T-helper 9 cell (primary cell): ENCODE data around the gene WWOX.

ENCODE experiments used
- DNase-seq: peaks from one replicate; pipeline ENCODE4 v3.0.0-alpha.2; 2020

Gene WWOX

DNA sequence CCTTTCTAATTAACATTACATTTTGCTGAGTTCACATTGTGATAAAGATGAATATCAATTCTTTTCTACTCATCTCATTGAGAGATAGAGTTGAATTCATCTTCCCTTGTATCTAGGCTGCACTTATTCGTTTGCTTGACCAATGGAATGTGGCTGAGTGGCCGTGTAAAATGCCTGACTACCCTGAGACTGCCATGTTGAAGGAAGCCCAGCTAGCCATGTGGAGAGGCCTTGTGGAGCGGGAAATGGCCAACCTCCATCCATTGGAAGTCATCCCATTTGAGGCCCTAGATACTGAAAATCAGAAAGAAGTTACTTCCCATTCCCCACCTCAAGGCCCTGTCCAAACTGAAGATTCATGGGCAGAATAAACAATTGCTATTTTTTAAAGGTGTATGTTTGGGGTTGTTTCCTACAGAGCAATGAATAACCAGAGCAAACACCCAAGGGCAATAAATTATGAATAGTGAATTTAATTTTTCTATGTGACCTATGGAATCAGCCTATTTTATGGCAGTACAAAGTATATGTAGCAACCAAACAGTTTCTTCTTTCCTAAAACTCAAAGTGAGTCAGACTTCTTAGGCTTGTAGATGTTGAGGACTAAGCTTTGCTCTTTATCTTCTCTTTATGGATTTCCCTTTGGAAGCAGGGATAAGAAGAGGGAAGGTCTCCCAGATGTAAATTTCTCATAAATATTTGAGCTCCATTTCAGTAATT lies 956.0 kb downstream of the WWOX start:
- DNase-seq: no peak

DNA sequence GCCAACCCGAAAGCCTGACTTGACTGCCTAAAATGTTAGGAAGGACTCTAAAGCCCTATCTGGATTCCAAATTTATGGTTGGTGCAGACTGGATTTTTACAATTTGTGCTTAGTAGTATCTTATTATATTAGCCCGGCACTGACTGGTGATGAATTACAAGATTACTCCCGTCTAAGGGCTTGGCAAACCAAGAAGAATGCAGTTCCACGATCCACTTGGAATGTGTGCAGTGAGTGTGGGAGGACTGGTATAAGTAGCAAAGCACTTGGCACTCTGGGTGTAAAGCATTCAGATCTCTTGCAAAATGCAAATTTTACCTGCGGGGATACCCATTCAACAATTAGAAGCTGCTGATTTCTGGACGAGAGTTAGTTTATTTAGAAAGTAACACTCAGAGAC lies 961.7 kb downstream of the WWOX start:
- no peak for DNase-seq

DNA sequence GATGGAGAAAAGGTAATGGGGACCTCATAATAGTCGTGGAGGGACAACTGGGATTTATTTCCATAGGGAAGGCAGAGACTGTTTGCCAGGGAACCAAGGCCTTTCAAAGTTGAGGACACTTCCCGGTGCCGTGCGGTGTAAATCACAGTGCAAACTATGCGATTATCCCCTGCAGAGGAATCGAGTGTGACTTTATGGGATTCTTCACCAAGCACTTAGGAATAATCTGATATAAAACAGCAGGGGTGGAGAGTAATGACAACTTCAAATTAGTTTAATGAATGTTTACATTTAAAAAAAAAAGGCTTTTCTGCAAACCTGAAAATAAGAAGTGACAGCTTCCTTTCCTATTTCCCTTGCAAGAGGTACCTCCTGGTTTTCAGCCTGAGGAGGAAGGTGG lies 962.9 kb downstream of the WWOX start:
- no peak for DNase-seq

DNA sequence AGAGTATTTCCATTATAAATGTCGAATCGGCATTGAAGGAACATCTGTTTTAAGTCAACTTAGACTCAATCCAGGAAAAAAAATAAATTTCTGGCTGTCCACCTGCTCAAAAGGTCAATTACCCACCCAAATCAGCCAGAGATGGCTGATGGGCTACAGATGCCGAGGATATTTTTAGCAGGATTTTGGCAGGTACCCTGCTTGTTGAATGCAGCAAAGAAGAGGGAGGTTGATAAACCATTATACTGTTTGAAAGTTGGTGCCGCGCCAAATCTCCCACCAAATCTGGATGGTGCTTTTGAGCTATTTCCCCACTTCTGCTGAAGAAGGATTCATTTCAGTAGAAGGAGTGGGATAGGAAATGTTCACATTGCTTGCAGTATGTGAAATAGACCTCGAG lies 963.4 kb downstream of the WWOX start:
- no peak for DNase-seq

DNA sequence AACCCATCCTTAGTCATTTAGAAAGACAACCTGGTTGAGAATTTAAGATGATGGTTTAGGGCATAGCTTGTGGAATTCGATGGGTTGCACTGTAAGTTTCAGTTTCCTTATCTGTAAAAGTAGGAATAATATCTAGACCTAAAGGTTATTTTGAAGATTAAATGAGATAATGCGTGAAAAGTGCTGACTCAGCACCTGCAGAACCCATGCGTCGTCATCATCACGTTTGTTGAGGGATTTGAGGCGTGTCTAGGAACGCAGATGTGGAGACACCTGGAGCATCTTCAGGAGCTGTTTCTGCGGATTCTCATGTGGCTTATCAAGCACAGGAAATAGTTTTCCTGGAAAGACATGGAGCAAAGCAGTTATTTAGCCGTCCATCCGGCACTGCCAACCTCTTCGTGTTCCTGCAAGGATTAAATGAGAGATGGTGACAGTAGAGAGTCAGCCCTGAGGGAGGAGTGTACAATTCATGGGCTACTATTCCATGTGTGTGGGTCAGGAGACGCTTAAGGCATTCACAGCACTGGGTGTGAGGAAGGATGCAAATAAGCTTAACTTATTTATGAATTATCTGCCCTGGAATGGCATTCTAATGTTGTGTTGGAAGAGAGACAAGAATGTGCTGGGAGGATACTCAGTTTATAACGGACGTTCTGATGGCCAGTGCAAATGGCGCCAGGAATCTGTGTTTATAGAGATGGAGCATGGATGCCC lies 965.0 kb downstream of the WWOX start:
- no peak for DNase-seq

DNA sequence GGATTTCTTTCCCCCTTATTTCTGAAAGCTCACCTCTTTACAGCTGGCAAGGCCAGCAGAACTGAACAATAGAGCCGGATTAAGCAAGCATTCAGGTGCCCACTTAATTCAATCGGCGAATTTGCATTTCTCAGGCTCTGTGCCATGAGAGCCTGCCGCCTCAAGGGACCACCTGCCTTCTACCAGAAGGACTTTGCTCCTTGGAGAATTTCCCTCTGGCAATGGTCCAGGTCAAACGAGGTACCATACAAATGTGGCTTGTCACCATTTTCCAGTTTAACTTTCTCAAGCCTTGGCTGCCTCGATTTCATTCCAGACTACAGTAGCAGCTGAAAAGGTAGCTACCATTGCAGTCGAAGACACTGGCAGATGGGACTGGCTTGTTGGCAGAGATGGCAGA lies 967.1 kb downstream of the WWOX start:
- no peak for DNase-seq

DNA sequence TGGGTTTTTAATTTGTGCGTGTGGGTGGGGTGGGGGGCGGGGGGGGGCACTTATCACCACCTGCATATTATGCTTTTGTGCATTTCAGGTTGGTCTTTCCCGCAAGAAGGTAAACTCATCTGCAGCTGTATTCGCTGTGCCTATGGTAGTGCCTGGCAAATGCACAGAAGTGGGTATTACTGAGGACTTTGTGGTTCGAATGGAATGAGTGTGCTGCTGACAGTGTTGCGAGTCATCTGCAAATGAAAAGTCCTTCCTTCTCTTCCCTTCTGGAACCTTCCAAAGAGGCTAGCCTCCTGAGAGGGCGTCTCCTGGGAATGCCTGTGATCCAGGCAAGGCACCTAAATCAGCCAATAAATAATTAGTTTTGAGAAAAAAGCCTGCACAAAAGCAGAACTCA lies 968.1 kb downstream of the WWOX start:
- DNase-seq: no peak

DNA sequence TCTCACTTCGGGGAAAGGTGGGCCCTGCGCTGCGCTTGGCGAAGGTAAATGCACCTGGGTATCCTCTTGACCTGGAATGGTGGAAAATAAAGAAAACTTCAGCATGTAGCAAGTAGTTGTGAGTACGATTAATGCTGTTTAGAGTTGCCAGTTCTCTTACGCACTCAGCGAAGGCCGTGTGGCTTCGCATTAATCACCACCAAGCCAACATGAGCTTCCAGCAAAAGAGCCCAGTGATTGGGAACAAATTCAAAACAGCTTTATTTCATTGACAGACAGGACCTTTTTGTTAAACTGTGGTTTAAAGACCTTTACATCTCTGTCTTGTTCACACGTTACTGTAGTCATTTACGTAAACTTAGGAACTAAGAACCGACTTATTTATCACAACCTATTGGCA lies 969.7 kb downstream of the WWOX start:
- no peak for DNase-seq

DNA sequence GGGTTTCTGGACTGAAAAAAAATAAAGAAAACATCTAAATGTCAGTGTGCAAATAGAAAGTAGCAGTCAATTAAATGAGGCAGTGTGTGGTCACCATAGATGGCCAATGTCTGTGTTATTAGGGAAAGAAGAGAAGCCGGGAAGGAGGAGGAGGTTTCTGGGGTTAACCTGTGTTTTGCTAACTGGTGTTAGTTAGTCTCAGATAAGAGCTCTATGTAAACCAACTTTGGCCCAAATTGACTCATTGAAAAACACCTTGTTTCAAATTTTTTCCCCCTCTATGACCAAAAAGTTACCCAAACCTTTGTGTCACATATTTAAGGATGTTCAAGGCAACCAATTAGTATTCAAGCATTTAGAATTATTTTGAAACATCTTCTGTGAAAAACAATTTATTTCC lies 970.2 kb downstream of the WWOX start:
- no peak for DNase-seq

DNA sequence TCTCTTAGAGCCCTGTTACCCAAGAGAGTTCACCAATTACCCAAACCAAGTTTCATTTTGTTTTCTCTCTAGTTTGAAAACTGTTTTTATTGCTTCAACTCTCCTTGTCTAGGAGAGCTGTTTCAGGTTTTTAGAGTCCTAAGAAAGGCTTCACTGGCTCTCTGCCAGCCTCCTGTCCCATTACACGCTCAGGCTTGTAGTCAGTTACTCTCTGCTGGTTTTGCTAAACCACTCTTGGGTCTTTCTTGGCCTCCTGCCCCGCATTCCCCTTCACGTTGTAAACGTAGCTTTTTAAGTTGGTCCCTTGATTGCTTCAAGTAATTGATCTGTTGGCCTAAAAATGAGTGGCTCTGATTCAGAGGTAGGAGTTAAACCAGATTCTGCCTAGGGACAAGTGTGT lies 972.0 kb downstream of the WWOX start:
- no peak for DNase-seq

DNA sequence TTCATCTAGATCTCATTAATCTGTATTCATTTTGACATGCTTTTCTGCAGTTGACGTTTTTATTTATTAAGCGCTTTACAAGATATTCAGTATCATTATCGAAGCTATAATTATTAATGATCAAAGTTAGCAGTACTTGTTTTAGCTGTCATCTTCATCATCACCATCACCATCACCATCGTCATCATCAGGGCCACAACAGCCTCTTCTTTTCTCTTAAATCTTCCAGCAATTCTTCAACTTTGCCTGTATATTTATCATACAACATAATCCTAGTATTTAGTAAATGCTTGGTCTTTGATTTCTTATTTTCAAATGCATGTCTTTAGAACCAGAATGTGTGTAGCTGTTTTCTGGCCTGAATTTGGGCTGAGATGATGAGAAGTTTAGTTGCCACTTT lies 973.1 kb downstream of the WWOX start:
- DNase-seq: no peak

DNA sequence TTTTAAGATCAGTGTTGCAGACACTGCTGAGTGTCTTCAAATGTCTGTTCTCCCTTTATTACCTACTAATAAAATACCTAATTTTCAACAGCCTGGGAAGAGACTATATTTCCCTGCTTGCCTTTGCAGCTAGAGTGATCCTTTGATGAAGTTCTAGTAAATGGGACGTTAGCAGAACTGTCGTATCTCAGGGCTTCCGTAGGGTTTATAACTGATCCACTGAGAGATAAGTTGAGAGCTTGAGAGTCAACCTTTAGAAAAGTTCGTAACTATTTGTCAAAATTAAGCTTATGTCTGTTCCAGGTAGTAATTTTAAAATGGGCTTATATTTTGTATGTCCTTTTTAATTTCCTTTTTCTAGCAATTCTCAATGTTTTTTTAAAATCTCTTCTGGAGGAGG lies 974.1 kb downstream of the WWOX start:
- DNase-seq: no peak

DNA sequence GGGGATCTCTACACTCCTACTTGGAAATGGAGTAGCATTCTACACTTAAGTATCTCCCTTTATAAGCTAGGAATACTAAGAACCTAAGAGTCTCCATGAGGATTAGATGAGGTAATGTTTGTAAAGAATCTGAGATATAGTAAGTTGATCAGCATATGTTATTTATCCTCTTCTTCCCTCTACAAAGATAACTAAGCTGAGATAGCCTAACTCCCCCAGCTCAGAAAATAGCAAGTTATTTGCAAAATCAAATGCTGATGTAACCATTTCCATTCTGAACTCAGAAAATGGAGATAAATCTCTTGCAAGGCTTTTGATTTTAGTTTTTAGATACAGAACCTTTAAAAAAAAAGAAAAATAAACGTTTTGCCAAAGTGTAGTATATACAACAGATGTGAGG lies 975.1 kb downstream of the WWOX start:
- no peak for DNase-seq

DNA sequence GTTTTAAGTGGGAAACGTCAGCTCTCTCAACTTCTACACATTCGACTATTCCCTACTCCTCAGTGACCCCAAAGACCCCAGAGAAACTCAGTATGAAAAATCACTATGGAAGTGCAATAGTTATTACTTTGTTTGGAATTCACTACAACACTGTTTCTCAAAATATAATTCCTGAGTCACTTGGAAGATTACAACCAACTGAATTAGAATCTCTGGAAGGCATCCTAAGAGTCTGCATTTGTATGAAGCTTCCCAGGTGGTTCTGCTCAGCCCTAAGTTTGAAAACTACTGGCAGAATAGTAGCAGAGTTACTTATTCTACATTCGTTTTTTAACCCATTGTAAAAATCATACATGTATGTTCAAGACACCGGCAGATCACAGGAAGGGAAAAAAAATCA lies 975.5 kb downstream of the WWOX start:
- DNase-seq: no peak

DNA sequence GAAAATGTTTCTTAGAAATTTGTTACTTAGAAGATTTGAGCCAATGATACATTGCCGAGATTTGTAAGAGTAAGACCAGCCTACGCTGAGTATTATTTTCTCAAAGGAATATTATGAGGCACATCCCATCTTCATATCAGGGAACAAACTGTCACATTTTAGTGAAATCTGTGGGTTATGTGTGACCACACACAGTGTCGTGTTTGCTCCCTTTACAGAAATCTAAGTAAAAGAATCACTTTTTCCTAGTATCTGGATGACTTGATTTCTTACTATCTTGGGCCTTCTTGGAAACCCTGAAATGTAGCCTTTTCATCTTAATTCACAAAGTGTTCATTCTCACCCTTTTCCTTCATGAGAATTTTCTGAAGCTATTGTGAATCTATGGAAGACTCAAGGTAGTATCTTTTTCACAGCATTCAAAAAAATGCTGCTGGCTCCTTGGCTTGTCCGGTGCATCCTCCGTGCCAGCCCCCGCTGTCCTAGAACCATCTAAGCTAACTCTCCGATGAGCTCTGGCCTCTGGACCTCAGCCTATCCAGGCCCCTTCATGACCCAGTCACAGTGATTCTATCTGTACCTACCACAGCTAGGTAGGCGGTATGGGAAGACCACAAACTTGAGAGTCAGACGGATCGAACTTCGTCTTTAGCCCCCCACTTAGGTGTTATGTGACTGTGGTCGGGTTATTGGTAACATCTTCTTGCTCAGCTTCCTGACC lies 976.8 kb downstream of the WWOX start:
- DNase-seq: no peak

DNA sequence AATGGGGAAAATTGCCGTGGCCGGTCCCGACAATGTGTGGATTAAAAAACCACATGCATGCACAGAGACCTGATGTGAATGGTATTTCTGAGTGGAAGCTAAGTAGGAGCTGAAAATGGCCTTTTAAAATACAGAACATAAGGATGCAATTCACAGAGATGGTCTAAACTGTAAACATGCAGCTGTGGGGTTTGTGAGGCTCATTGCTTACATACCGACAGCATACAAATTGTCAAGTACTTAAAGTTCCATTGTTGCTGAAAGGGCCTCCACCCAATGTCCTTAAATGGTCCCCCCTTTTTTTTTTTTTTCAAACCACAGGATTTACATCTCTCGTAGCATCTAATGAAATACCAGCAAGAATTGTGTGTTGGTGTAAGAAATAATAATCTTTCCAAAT lies 977.9 kb downstream of the WWOX start:
- DNase-seq: no peak

DNA sequence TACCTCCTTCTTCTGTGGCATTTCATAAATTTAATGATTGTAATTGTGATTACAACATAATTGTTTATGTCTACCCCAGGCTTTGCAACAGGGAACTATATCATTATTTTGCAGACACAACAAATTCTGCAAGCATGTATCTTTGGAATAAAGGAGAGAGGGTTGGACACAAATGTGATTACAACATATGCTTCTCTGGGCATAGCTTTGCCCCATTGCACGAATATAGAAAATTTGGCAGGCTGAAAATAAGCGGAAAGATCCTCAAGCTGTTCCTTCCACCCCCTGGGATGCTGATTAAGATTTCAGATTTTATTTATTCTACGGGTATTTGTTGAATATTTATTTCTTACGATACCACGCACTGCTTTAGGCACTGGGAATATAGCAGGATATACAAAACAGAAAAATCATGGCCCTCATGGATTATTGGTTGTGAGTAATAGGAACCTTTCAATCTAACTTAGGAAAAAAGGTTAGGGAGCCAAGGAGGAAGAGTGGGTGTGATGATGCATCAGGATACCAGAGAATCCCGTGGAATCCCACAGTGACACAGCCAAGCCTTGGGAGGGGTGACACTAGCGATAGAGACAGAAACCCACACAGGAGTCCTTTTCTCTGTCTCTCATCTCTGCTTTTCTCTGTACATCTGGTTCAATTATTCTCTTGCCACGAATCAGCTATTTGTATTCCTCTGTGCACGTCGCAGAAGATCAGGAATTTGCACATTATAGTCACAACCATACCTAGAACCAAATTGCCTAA lies 980.4 kb downstream of the WWOX start:
- DNase-seq: no peak

DNA sequence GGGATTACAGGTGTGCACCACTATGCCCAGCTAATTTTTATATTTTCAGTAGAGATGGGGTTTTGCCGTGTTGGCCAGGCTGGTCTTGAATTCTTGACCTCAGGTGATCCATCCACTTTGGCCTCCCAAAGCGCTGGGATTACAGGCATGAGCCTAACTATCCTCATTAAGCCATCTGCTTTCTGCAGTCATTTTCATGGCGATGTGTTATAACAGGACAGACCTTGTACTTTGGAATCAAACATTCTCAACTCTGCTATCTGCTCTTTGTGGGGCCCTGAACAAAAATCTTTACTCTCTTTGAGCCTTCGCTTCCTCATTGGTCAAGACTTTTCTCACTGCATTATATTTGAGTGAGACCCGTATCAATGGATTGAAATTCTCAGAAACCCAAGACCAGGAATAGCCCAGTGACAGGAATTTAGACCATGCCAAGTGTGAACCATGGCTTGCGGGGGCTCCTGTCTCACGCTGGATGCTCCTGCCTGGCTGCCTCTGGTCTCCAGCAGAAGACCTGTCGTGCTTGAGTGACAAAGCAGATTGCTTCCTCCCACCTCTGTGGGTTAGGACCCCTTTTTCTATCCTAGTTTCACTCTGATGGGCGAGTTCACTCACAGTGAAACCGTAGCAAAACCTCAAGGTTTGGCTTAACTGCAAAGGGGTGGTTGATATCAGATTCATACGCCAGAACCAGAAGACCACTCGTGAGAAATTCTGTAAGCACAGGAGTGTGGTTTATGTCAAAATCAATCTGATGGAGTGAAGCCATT lies 982.0 kb downstream of the WWOX start:
- no peak for DNase-seq

DNA sequence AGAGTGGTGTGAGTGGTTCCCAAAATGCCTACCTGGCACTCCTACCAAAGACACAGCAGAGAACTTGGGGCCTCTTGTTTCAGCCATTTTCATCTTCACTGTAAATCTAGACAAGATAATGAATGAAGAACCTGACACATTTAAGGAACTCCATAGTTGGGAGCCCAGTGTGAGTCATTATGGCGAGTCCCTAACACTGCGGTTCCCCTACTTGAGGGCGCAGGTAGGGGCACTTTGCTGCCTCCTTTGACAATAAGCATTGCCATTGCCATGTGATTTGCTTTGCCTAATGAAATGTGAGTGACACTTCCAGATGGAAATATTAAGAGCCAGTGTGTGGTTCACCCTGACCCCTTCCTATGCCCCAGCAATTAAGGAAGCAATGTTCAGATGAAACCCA lies 983.5 kb downstream of the WWOX start:
- no peak for DNase-seq

DNA sequence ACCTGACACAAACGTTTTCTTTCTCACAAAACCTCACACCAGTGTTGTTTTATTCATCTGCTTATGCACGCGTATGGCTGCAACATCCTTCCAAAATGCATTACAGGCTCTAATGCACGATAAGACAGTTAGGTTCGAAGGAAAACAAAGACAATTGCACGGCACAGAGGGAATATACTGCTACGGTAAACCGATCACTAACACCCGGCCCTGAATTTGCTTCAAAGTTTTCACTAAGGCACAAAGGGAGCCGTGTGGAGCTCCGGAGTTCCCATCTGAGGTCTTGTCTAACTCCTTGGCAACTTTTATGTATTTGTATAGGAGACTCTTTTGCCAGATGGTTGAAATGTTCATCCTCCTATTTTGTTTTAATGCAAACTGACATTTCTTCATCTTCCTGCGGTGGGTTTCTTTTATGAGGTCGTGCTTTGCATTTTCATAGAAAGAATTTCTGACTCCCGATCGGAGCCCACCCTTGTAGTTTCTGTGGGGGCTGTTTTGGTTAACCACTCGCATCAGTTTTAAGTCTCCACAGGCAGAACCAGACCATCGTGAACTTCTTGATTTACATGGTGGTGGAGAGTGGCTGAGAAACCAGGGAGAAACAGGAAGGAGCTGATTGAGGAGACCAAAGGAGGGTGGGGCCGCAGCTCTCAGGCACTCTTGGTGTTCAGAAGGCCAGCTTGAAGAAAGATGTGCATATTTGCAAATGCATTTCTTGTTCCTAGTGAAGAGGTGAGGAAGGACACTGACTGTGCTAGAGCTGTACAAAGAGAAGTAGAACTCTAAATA lies 984.2 kb downstream of the WWOX start:
- DNase-seq: no peak

DNA sequence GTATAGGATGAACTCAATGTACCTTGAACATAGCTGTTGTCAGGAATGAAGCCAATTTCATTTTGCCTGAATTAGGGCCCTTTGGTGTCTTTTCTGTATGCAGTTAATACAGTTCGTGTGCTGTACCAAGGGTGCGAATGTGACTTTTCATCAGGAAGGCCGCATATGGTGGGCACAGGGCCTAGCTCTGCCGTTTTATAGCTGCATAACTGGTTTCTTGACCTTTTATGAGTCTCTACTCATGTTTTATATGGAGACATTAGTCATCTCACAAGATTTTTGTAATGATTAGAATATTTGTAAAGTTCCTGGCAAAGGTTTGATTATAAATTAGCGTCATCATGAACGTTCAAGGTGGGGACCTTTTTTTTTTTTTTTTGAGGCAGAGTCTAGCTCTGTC lies 989.5 kb downstream of the WWOX start:
- DNase-seq: no peak
